ENCODE measurements around the gene MICALL1. TPM values are rescaled to one million over a fixed set of nuclear protein-coding genes. Genes with fewer than 3 reads are reported as not detected.

Gene MICALL1
- polyA plus RNA-seq, 3 donors: 22.3 to 34.6 (median 27.2) TPM

DNA sequence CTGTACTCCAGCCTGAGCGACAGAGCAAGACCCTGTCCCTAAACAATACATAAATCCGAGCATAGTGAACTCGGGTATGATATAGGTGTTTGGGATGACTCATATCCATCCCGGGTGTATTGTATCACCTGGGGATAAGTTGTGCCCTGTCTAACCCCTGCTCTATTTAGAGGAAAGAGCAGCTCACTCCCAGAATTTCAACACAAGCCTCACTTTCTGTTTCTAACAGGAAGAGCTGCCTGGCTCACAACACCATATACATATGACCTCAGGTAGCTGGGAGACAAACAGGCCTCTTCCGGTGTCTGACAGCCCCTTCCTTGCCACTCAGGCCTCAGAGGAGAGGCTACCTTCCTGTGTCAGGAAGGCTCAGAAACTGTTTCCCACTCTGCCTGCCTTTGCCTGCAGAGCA lies 9.9 kb upstream of the MICALL1 start:
- DNase-seq (ENCODE audit: extremely low read depth in 1 of 11, low read depth in 9 of 11, low spot score in 4 of 11): no peak

DNA sequence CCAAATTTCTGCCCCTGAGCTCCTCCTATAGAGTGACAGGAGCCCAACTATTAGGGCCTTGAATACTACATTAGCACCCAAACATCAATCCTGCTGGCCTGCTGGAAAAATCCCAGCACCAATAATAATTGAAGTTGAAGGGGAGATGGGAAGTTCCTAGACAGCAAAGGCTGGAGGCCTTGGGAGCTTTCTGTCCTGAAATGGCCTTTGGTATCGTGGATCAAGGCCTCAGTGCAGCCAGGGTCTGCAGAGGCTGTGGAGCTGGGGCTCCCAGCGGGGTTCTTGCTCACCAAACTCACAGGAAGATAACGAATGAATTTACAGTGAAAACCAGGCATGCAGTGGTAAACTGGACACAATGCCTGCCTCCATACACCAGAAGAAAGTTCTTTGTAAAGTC lies 9.2 kb upstream of the MICALL1 start:
- no peak for DNase-seq (ENCODE audit: extremely low read depth in 1 of 11, low read depth in 9 of 11, low spot score in 4 of 11)

DNA sequence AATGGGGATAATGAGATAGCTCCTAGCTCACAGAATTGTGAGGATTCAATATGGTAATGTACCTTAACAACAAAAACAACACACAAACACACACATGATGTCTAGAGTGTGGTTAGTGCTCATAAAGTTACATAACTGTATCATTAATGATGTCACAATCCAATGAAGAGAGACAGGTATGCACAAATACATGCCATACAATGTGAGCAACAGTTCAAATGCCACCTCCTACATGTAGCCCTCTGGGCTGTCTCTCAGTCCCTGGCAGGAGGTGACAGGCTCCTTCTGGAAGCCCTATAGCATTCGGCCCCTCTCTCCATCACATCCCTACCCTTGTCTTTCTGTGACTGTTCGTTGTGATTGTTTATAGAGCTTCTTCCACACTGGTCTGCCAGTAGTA lies 8.3 kb upstream of the MICALL1 start:
- no peak for DNase-seq (ENCODE audit: extremely low read depth in 1 of 11, low read depth in 9 of 11, low spot score in 4 of 11)

DNA sequence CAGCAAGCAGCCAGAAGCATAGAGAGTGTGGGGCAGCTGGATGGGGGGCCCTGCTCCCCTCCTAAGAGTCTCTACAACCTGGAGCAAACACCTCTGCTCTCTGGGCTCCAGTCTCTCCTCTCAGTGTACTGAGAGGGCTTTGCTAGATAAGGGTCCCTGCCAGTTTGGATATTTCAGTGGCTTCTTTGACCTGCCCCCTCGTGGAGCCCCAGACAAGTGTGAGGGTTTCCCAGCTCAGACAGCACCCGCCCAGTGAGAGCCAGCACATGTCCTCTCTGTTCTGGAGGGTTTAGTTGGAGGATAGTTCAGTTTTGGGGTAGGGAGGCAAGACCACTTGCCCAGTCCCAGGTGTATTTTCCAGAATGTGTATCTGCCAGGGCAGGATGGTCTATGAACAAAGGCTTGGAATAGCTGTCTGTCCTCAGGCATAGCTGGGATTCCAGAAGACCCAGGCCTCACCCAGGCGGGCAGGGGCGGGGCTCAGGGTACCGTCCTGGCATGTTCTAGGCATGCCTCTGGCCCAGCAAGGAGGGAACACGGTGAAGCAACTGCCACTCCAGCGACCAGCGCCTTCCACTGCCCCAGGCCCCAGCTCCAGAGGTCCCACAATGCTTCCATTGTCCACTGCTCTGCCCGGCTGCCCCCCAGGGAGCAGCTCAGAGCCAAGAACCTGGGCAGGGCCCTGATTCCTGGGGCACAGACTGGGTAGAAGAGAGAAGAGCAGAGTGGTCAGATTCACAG lies 7.5 kb upstream of the MICALL1 start:
- DNase-seq (ENCODE audit: extremely low read depth in 1 of 11, low read depth in 9 of 11, low spot score in 4 of 11): no peak

DNA sequence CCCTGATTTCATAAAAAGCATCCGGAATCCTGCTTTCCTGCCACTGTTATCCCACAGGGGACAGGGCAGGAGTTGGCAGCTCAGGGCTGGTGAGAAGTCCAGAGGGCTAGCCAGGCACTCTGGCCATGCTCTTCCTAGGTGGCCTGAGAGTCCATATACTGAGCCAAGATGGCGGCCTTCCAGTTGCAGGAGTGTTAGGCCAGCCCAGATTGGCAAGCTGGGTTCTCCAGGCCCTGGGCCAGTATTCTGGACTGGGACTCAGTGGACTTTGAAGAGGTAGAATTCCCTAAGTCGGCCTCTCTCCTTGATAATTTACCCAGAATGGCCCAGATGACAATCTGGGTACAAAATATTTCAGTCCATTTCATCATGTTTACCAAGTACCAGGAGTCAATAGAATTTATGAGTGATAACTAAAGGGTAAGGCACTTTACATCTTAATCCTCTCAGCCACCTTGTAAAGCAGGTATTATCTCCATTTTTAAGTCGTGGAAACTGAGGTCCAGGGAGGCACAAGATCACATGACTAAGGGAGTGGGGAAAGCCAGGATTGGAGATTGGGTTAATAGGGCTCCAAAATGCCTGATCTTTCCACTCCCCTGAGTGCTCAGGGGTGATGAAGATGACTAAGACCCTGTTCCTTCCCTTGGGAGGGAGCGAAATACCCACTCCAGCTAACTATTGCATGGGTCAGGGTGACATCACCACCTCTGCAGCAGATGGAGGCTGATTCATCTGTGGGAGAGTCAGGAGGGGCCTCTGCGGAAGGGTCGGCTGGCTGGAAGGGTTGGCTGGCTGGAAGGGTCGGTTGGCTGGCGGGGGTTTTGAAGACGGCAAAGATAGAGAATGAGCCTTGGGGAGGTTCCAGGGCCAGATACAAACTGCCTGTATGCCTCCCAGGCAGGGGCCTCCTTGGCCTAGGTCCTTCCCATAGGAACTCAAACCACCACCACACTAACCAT lies 1.2 kb upstream of the MICALL1 start:
- no peak for DNase-seq (ENCODE audit: extremely low read depth in 1 of 11, low read depth in 9 of 11, low spot score in 4 of 11)

DNA sequence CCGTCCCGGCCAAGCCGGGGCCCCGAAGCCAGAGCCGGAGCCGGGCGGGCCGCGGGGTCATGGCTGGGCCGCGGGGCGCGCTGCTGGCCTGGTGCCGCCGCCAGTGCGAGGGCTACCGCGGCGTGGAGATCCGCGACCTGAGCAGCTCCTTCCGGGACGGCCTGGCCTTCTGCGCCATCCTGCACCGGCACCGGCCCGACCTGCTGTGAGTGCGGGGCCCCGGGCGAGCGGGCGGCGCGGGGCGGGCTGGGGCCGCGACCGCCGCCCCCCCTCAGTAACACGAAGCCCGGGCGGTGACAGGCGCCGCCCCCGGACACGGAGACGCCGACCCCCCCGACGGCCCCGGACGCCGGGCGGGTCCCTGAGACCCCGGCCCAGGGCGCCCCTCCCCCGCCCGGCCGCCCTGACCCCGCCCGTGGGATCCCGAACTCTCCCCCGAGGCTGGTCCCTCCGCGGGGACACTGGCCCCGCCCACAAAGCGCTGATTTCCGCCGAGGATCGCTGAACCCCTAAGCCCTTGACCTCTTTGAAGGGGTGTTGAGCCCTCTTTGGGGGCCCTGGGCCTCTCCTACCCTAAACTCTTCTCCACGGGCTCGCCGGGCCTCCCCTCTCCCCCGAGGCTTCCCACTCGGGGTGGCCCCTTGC lies 389 bp downstream of the MICALL1 start:
- no peak for DNase-seq (ENCODE audit: extremely low read depth in 1 of 11, low read depth in 9 of 11, low spot score in 4 of 11)

DNA sequence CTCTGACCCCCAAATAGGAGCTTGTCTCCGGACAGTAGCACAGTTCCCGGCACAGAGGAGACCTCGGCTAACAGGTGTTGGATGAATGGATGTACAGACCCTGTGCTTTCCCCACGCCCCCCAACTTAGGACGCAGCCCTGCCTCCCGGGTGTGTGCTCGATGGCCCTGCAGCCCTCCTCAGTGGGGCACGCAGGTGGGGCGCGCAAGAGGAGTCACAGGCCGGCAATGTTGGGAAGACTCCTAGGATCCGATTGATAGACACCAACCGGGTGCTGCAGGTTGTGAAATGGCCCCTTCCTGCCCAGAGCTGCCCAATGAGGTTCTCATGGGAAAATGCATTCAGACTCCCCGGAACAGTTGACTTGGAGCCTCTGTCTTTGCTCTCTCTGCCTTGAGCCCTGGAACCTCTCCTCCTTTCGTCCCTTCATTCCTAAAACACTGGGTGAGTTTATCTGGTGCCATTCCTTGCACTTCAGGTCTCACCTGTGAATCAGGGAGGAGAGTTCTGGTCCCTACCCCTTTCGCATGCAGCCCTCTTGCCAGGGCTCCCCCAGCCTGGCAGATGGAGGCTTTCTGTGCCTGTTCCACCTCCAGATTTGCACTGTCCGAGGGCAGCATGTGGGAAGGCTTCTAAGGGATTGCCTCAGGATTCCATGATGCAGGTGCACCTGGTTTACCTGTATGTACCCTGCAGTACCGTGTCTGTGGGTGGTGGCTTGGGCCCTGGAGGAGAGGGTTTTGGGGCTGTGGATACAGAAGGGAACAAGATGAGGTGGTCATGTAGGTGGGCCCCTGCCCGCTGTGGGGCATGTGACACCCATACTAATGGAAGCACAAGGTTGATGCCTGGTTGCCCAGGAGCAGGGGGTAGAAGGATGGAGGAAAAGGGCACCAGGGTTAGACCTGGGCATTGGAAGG lies 1.2 kb downstream of the MICALL1 start:
- DNase-seq (ENCODE audit: extremely low read depth in 1 of 11, low read depth in 9 of 11, low spot score in 4 of 11): no peak

DNA sequence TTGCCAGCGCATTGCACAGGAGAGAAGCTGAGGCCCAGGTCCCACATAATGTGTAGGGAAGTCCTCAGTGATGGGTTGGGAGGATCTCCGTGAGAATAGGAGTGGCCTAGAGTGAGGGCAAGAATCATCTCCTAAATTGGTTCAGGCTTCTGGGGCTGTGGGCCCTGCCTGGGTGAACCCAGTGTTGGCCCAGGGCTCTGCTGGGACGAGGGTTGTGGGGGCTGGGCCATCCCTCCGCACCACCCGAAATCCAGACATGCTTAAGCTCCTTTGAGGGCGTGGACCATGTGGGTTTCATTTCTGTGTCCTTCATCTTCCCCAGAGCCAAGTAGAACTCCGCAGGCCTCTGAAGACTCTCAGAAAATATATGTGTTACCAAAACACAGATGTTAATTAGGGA lies 3.7 kb downstream of the MICALL1 start:
- DNase-seq (ENCODE audit: extremely low read depth in 1 of 11, low read depth in 9 of 11, low spot score in 4 of 11): no peak

DNA sequence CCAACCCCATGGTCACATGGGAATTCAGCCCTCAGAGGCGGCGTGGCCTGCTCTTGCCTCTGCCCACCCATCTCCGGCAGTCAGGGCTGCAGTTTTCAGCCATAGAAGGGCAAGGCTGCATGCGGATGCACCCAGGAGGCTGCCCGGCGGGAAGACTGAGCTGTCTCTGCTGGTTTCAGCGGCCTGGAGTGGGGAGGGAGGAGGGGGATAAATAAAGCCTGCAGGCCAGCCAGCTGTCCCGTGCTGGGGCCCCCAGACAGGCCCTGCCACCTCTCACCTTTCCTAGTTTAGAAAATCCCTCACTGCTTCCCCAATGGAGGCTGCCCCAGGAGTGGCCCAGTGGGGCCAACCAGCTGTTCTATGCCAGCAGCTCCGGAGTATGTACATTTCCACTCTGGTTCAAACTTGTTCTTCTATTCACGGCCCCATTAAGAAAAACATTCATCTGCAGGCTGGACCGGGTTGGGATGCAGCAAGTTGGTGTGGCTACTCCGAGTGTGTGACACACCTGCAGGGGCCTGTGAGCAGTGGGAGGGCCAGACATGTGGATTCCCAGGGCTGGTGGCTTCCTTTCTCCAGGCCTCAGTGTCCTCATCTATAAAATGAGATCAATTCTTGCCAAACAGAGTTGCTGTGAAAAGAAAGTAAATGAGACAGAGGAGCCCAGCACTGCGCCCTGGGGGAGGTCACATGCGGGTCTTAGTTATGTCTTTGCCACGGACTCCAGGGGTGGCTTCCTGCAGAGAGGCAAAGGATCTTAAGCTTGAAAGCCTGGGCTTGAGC lies 5.0 kb downstream of the MICALL1 start:
- DNase-seq (ENCODE audit: extremely low read depth in 1 of 11, low read depth in 9 of 11, low spot score in 4 of 11): no peak

DNA sequence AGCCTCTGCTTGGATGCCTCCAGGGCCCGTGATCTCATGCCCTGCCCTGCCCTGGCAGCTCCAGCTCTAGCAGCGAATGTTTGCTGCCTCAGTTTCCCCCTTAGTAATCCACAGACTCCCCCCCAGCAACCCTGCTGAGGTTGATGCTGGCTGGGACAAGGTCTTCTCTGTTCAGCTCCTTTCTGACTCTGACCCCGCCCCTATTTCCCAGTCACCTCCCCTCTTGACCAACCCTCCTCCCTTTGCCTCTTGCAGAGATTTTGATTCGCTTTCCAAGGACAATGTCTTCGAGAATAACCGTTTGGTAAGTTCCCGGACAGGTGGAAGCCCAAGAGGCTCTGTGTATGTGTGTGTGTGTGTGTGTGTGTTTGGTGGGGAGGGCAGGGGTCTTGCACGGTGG lies 5.6 kb downstream of the MICALL1 start:
- DNase-seq (ENCODE audit: extremely low read depth in 1 of 11, low read depth in 9 of 11, low spot score in 4 of 11): no peak

DNA sequence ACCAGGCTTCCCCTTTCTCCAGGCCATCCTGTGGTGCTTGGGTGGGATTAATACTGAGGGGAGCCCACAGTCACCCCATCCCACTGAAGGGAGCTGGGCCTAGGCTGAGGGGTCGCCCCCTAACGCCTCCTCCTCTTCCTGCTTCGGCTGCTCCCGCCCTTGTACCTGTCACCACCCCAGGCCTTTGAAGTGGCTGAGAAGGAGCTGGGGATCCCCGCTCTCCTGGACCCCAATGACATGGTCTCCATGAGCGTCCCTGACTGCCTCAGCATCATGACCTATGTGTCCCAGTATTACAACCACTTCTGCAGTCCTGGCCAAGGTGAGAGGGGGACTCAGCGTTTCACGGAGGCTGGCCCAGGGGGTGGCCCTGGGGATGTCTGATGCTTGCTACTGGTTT lies 6.1 kb downstream of the MICALL1 start:
- DNase-seq (ENCODE audit: extremely low read depth in 1 of 11, low read depth in 9 of 11, low spot score in 4 of 11): no peak

DNA sequence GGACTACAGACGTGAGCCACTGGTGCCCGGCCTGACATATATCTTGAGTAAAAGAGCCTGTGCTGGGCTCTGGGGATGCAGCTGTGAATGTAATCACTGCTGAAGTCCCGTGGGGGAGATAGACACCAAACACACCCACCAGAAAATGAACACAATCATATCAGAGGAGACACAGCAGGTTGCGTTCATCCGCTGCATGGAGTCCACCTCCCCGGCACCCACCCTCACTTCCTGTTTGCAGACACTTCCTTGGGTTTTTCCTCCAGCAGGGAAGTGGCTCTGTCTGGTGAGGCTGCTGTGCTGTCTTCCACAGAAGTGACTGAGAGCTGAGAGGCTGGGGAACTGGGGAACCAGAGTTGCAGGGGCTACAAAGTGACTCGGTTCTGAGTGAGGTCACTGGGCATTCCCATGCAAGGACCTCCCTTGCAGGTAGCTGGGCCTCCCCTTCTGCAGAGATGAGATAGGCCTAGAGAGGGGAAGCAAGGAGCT lies 7.2 kb downstream of the MICALL1 start:
- no peak for DNase-seq (ENCODE audit: extremely low read depth in 1 of 11, low read depth in 9 of 11, low spot score in 4 of 11)

DNA sequence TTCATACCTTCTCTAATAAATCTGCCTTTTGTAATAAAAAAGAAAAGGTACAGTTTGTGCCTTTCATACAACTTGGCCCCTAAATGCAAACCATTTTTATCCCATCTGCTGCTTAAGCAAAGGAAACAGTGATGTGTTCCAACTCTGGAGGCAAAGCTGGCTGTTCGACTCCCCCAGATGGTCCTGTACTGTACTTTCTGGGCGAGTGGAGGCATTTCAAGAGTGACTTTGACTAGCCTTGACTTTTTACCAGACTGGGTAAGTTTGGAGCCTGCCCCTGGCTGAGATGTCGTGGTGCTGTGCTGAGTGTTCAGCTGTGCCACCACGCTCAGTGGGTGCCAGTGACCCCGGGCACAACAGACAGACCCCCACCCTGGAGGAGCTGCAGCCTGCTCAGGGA lies 10.2 kb downstream of the MICALL1 start:
- no peak for DNase-seq (ENCODE audit: extremely low read depth in 1 of 11, low read depth in 9 of 11, low spot score in 4 of 11)

DNA sequence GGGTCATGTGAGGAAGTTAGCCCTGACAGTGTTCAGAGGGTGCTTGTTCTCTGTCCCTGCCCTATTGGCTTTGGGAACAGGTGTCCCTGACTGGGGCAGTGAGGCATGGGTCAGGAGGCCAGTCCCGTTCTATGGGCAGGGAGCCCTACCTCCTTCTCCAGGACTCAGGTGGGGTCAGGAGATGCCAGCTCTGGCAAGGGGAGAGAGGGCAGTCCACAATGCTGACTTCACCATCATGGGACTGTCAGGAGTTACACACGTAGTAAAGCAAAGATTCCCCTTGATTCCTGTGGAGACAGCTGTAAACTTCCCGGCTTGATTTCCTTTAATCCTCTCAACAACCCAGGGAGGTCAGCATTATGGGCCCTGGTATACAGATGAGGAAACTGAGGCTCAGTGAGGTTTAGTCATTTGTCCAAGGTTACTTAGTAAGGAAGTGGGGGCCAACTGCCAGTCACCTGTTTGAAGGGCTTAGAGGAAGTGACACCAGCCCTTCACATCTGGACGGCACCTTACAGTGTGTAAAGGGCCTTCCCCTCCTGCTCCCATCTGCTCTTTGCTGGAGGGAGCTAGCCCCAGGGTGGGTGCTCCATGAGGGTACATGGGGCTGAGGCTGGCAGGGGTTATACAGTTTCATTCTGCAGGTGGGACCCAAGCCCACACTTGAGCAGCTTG lies 11.9 kb downstream of the MICALL1 start:
- DNase-seq (ENCODE audit: extremely low read depth in 1 of 11, low read depth in 9 of 11, low spot score in 4 of 11): no peak

DNA sequence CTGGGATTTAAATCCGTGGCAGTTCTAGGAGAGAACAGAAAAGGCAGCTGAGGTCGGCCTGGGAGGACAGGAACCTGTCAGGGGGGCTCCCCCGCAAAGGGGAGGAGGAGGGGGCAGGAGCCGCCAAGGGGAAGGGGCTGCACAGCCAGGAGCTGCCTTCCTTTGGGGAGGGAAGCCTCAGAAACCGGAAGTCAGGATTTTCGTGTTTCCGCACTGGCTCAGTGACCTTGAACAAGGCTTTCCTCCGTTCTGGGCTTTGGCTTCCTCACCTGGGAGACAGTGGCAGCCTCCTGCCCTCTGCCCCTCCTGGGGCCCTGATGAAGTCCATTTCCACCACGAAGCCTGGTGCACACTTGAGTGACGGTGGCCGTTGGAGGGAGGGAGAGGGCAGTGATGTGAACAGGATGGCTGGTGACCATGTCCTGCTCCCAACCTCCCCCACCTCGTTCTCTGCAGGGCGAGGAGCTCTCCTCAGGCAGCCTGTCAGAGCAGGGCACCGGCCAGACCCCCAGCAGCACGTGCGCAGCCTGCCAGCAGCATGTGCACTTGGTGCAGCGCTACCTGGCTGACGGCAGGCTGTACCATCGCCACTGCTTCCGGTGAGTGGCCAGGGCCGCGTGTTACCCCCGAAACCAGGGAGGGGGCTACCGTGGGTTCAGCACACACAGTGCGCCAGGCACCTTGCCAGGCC lies 12.6 kb downstream of the MICALL1 start:
- no peak for DNase-seq (ENCODE audit: extremely low read depth in 1 of 11, low read depth in 9 of 11, low spot score in 4 of 11)

DNA sequence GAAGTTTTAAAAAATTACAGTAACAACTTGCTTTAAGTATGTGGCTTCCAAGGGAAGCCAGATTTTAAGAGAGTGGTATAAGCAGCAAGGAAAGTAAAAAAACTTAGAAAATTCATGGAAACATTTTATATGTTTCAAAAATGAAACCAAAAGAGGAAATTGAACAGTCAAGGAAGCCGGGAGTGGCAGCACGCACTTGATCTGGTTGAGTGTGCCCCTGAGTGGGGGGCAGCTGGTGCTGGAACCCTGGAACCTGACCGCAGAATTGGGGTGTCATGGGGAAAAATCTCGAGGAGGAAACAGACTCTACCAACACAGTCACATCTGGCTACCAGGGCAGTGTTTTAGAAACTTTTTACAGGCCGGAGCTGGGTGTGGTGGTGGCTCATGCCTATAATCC lies 14.0 kb downstream of the MICALL1 start:
- DNase-seq (ENCODE audit: extremely low read depth in 1 of 11, low read depth in 9 of 11, low spot score in 4 of 11): no peak

DNA sequence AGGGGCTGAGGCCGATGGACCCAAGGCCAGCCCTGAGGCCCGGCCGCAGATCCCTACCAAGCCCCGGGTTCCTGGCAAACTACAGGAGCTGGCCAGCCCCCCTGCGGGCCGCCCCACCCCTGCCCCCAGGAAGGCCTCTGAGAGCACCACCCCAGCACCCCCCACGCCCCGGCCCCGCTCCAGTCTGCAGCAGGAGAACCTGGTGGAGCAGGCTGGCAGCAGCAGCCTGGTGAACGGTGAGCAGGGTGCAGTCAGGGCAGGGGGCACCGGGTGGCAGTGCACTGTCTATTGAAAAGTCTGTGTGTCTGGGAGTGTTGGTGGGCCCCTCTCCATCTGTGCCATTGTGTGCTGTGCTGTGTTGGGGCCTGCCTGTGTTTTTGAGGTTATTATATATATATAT lies 16.1 kb downstream of the MICALL1 start:
- DNase-seq (ENCODE audit: extremely low read depth in 1 of 11, low read depth in 9 of 11, low spot score in 4 of 11): no peak
